H9 (cell line): ENCODE results near the gene CEP112. TPM values are rescaled to one million over a fixed set of nuclear protein-coding genes. Genes with fewer than 3 reads are reported as not detected.
A peak's percentile ranks its signal among the peaks of the same experiment; 100 is the strongest.

Experiments
- DNase-seq: peaks from one replicate; pipeline ENCODE4 v3.0.0-alpha.2; 2017
- H2AFZ ChIP-seq: one replicate; pipeline ENCODE4 v1.6.1; 2013; ENCODE audit warnings: mild to moderate bottlenecking, low read length, control low read depth, moderate library complexity
- H2AK5ac ChIP-seq: 2 replicates; pipeline ENCODE4 v1.6.1; 2013; ENCODE audit warnings: low read length, control low read depth, mixed read lengths; ENCODE audit not compliant: insufficient read length
- H2BK120ac ChIP-seq: one replicate; pipeline ENCODE4 v1.6.1; 2013; ENCODE audit warnings: low read depth, mild to moderate bottlenecking, low read length, control low read depth, inconsistent platforms; ENCODE audit not compliant: poor library complexity, severe bottlenecking
- H2BK12ac ChIP-seq: 2 replicates; pipeline ENCODE4 v1.6.1; 2013; ENCODE audit warnings: low read length, control low read depth, mixed read lengths, low read depth; ENCODE audit not compliant: insufficient read length
- H2BK15ac ChIP-seq: 2 replicates; pipeline ENCODE4 v1.6.1; 2013; ENCODE audit warnings: low read depth, low read length, control low read depth
- H2BK20ac ChIP-seq: one replicate; pipeline ENCODE4 v1.6.1; 2013; ENCODE audit warnings: low read depth, mild to moderate bottlenecking, low read length, control low read depth, inconsistent platforms; ENCODE audit not compliant: poor library complexity, severe bottlenecking
- H2BK5ac ChIP-seq: 2 replicates; pipeline ENCODE4 v1.6.1; 2013; ENCODE audit warnings: low read length, control low read depth, mixed read lengths; ENCODE audit not compliant: insufficient read length
- H3K14ac ChIP-seq: 2 replicates; pipeline ENCODE4 v1.6.1; 2013; ENCODE audit warnings: low read length, control low read depth; ENCODE audit not compliant: insufficient read depth
- H3K18ac ChIP-seq: 2 replicates; pipeline ENCODE4 v1.6.1; 2013; ENCODE audit warnings: low read depth, mild to moderate bottlenecking, mixed read lengths, low read length, control low read depth; ENCODE audit not compliant: insufficient read length
- H3K23ac ChIP-seq: 2 replicates; pipeline ENCODE4 v1.6.1; 2013; ENCODE audit warnings: low read length, control low read depth, mixed read lengths, low read depth; ENCODE audit not compliant: insufficient read length
- H3K23me2 ChIP-seq: 2 replicates; pipeline ENCODE4 v1.6.1; 2013; ENCODE audit warnings: low read depth, mild to moderate bottlenecking, mixed read lengths, low read length, control low read depth; ENCODE audit not compliant: insufficient read length, poor library complexity, severe bottlenecking
- H3K27ac ChIP-seq: 2 replicates; pipeline ENCODE4 v1.5.1; 2013; ENCODE audit warnings: low read length, control low read depth, mixed read lengths, low read depth; ENCODE audit not compliant: insufficient read length
- H3K27me3 ChIP-seq: 2 replicates; pipeline ENCODE4 v1.6.1; 2013; ENCODE audit warnings: low read length, control low read depth, inconsistent platforms; ENCODE audit not compliant: insufficient read depth
- H3K4ac ChIP-seq: 2 replicates; pipeline ENCODE4 v1.6.1; 2013; ENCODE audit warnings: low read depth, mild to moderate bottlenecking, control low read depth, inconsistent platforms, low read length, moderate library complexity
- H3K4me1 ChIP-seq: 2 replicates; pipeline ENCODE4 v1.6.1; 2013; ENCODE audit warnings: low read length, control low read depth, inconsistent platforms; ENCODE audit not compliant: insufficient read depth
- H3K4me2 ChIP-seq: 2 replicates; pipeline ENCODE4 v1.6.1; 2013; ENCODE audit warnings: low read length, control low read depth, mixed read lengths; ENCODE audit not compliant: insufficient read length, insufficient read depth
- H3K56ac ChIP-seq: 2 replicates; pipeline ENCODE4 v1.6.1; 2013; ENCODE audit warnings: low read depth, mild to moderate bottlenecking, mixed read lengths, low read length, control low read depth; ENCODE audit not compliant: insufficient read length
- H3K79me1 ChIP-seq: 2 replicates; pipeline ENCODE4 v1.6.1; 2013; ENCODE audit warnings: low read depth, mild to moderate bottlenecking, moderate library complexity, low read length, control low read depth, inconsistent platforms; ENCODE audit not compliant: insufficient read depth, poor library complexity, severe bottlenecking
- H3K79me2 ChIP-seq: 2 replicates; pipeline ENCODE4 v1.6.1; 2013; ENCODE audit warnings: low read length, control low read depth, inconsistent platforms; ENCODE audit not compliant: insufficient read depth
- H3K9ac ChIP-seq: 2 replicates; pipeline ENCODE4 v1.6.1; 2013; ENCODE audit warnings: low read length, control low read depth, mixed read lengths; ENCODE audit not compliant: insufficient read length; ENCODE audit errors: extremely low read depth
- H3K9me3 ChIP-seq: one replicate; pipeline ENCODE4 v1.6.1; 2013; ENCODE audit warnings: low read depth, low read length, inconsistent platforms; ENCODE audit not compliant: control insufficient read depth
- H3T11ph ChIP-seq: one replicate; pipeline ENCODE4 v1.6.1; 2013; ENCODE audit warnings: mild to moderate bottlenecking, low read length, control low read depth, inconsistent platforms
- H4K20me1 ChIP-seq: one replicate; pipeline ENCODE4 v1.6.1; 2013; ENCODE audit not compliant: control insufficient read depth, insufficient read length, insufficient read depth
- H4K5ac ChIP-seq: 2 replicates; pipeline ENCODE4 v1.6.1; 2013; ENCODE audit warnings: low read depth, mild to moderate bottlenecking, mixed read lengths, low read length, control low read depth; ENCODE audit not compliant: insufficient read length
- H4K8ac ChIP-seq: replicated peaks from 2 replicates; pipeline ENCODE4 v1.6.1; 2013; ENCODE audit warnings: low read length, control low read depth, mixed read lengths, low read depth; ENCODE audit not compliant: insufficient read length
- H4K91ac ChIP-seq: 2 replicates; pipeline ENCODE4 v1.6.1; 2013; ENCODE audit warnings: low read depth, mild to moderate bottlenecking, moderate library complexity, mixed read lengths, low read length, control low read depth; ENCODE audit not compliant: insufficient read length
- H3K27ac Mint-ChIP-seq, 3 experiments: 2 replicates in 2 of 3; 3 replicates in 1 of 3; pipeline ENCODE4 v1.8.0; 2020 to 2021; ENCODE audit warnings: mixed read lengths in 3 of 3, mild to moderate bottlenecking in 1 of 3, moderate library complexity in 1 of 3
- H3K27me3 Mint-ChIP-seq: 2 replicates; pipeline ENCODE4 v1.8.0; 2021; ENCODE audit warnings: low read depth, mild to moderate bottlenecking, moderate library complexity, mixed read lengths
- H3K36me3 Mint-ChIP-seq, 3 experiments: 2 replicates in 2 of 3; 3 replicates in 1 of 3; pipeline ENCODE4 v1.8.0; 2020 to 2021; ENCODE audit warnings: low read depth in 3 of 3, mixed read lengths in 3 of 3; ENCODE audit not compliant: insufficient read depth in 1 of 3
- H3K4me1 Mint-ChIP-seq, 2 experiments: 2 replicates each; pipeline ENCODE4 v1.8.0; 2020; ENCODE audit warnings: mixed read lengths in 2 of 2
- H3K4me3 Mint-ChIP-seq, 2 experiments: 2 replicates in 1 of 2; 3 replicates in 1 of 2; pipeline ENCODE4 v1.8.0; 2020 to 2021; ENCODE audit warnings: mild to moderate bottlenecking in 2 of 2, mixed read lengths in 2 of 2, moderate library complexity in 1 of 2
- H3K9me3 Mint-ChIP-seq, 2 experiments: 2 replicates in 1 of 2; 3 replicates in 1 of 2; pipeline ENCODE4 v1.8.0; 2020; ENCODE audit warnings: mild to moderate bottlenecking in 2 of 2, mixed read lengths in 2 of 2, moderate library complexity in 1 of 2
- CTCF ChIP-seq: fragments of 200-600 bp; sonication (generic); conservative IDR thresholded peaks from 3 replicates; pipeline ENCODE4 v1.8.0; 2021; ENCODE audit warnings: antibody characterized with exemption, mild to moderate bottlenecking
- WGBS: extraction: QIAGEN DNeasy Blood & Tissue Kit; methylation state at CpG from one replicate; pipeline ENCODE4 v1.1.7; 2013; ENCODE audit warnings: missing lambda C conversion rate, low lambda C conversion rate, mixed read lengths; ENCODE audit not compliant: insufficient read length; ENCODE audit errors: extremely low coverage; 5-methylcytosine and 5-hydroxymethylcytosine counted together
- total RNA-seq: library from RNA; stranded (reverse); gene quantifications from 2 replicates; pipeline ENCODE4 v1.2.1, GENCODE V29; 2021

CEP112 gene
- total RNA-seq, 1 experiment from 2014 or later, result 5.4 TPM

GRCh38 chr17:66203274-66204015 lies 11.5 kb upstream of the CEP112 start:
- no peaks in the 10 kb centered on the region for H3K27me3 ChIP-seq
- no peak for DNase-seq
- TF ChIP-seq CTCF, result no peak
- H4K5ac ChIP-seq, result no peak overlapping the region
- Mint-ChIP-seq H3K4me1 (peaks cover 2 to 4% of the 10 kb centered on the region in 2 experiments; a peak in 3 of 4 replicates), H3K27me3 (peaks cover 3% of the 10 kb centered on the region), H3K36me3 (peaks cover 4 to 5% (median 4%) of the 10 kb centered on the region in 3 experiments; a peak in 4 of 7 replicates), H3K4me3 (no peak overlapping the region; a peak in 1 of 5 replicates), H3K27ac (peak overlapping the region in 1 of 3 experiments; percentile 63; a peak in 1 of 7 replicates), H3K9me3 (peaks cover 0 to 7% of the 10 kb centered on the region in 2 experiments; a peak in 3 of 5 replicates)
- H3K4me1 ChIP-seq, result no peaks in the 10 kb centered on the region
- no CpG with 5 or more reads among the region's 8 CpGs for WGBS
- no peaks in the 10 kb centered on the region for H3K23me2 ChIP-seq
- H2BK5ac ChIP-seq, result no peak overlapping the region
- H3K4me2 ChIP-seq, result no peak overlapping the region
- no peak overlapping the region for H3K27ac ChIP-seq
- no peak overlapping the region for H2AFZ ChIP-seq
- no peak overlapping the region for H3K23ac ChIP-seq
- no peak overlapping the region for H2BK120ac ChIP-seq
- H3K79me1 ChIP-seq, result no peaks in the 10 kb centered on the region
- no peak overlapping the region for H4K91ac ChIP-seq
- H2AK5ac ChIP-seq, result no peak overlapping the region
- H2BK20ac ChIP-seq, result no peak overlapping the region
- H4K8ac ChIP-seq, result no peak overlapping the region
- H3K4ac ChIP-seq, result no peak overlapping the region
- no peak overlapping the region for H3K9ac ChIP-seq
- H3T11ph ChIP-seq, result no peak overlapping the region
- H3K9me3 ChIP-seq, result peaks cover 4% of the 10 kb centered on the region
- H2BK15ac ChIP-seq, result no peak overlapping the region
- H3K18ac ChIP-seq, result no peak overlapping the region
- H3K14ac ChIP-seq, result no peak overlapping the region
- no peak overlapping the region for H2BK12ac ChIP-seq
- no peaks in the 10 kb centered on the region for H4K20me1 ChIP-seq
- H3K56ac ChIP-seq, result no peak overlapping the region
- H3K79me2 ChIP-seq, result no peaks in the 10 kb centered on the region; the same call in 1 of the 2 replicates
